Osteocyte (in vitro differentiated cells): ENCODE data around the gene CACNA2D1. TPM values are rescaled to one million over a fixed set of nuclear protein-coding genes. Genes with fewer than 3 reads are reported as not detected.

Experiments
- DNase-seq: peaks from one replicate; pipeline ENCODE4 v3.0.0; 2021; ENCODE audit warnings: mixed read lengths; ENCODE audit not compliant: unreplicated experiment; ENCODE audit errors: extremely low spot score
- H3K27ac Mint-ChIP-seq: one replicate; pipeline ENCODE4 v1.8.0; 2021; ENCODE audit warnings: mild to moderate bottlenecking, mixed read lengths; ENCODE audit not compliant: unreplicated experiment
- H3K27me3 Mint-ChIP-seq: one replicate; pipeline ENCODE4 v1.8.0; 2021; ENCODE audit warnings: mixed read lengths; ENCODE audit not compliant: unreplicated experiment
- H3K36me3 Mint-ChIP-seq: one replicate; pipeline ENCODE4 v1.8.0; 2021; ENCODE audit warnings: mixed read lengths; ENCODE audit not compliant: unreplicated experiment
- H3K4me1 Mint-ChIP-seq: one replicate; pipeline ENCODE4 v1.8.0; 2021; ENCODE audit warnings: mixed read lengths; ENCODE audit not compliant: unreplicated experiment
- H3K4me3 Mint-ChIP-seq: one replicate; pipeline ENCODE4 v1.8.0; 2021; ENCODE audit warnings: mild to moderate bottlenecking, moderate library complexity, mixed read lengths; ENCODE audit not compliant: unreplicated experiment
- H3K9me3 Mint-ChIP-seq: one replicate; pipeline ENCODE4 v1.8.0; 2021; ENCODE audit warnings: mixed read lengths; ENCODE audit not compliant: unreplicated experiment
- CTCF ChIP-seq: fragments of 200-600 bp; sonication (generic); IDR thresholded peaks from 2 replicates; pipeline ENCODE4 v1.5.0; 2021; ENCODE audit warnings: antibody characterized with exemption, mild to moderate bottlenecking, moderate library complexity
- total RNA-seq: library from RNA; stranded (reverse); gene quantifications from 2 replicates; pipeline ENCODE4 v1.2.1, GENCODE V29; 2021

Gene CACNA2D1
- total RNA-seq, 1 donor from 2014 or later: 24.3 TPM

- Mint-ChIP-seq H3K27me3 (no peaks in the 10 kb centered on the region), H3K9me3 (no peaks in the 10 kb centered on the region), H3K27ac (no peak overlapping the region), H3K4me1 (peaks cover 12% of the 10 kb centered on the region), H3K4me3 (no peak overlapping the region), H3K36me3 (no peaks in the 10 kb centered on the region)
- DNase-seq: no peak
- no peak for TF ChIP-seq CTCF
Observed at GRCh38 chr7:82358009-82358578, 85.5 kb downstream of the CACNA2D1 start.

- Mint-ChIP-seq H3K27ac (no peak overlapping the region), H3K4me1 (no peaks in the 10 kb centered on the region), H3K4me3 (no peak overlapping the region), H3K36me3 (peaks cover 2% of the 10 kb centered on the region), H3K27me3 (no peaks in the 10 kb centered on the region), H3K9me3 (no peaks in the 10 kb centered on the region)
- DNase-seq: no peak
- no peak for TF ChIP-seq CTCF
Observed at GRCh38 chr7:82348251-82348650, 95.3 kb downstream of the CACNA2D1 start.

GRCh38 chr7:82347808-82348207 lies 95.8 kb downstream of the CACNA2D1 start:
- Mint-ChIP-seq H3K4me1 (no peaks in the 10 kb centered on the region), H3K27ac (no peak overlapping the region), H3K36me3 (peaks cover 2% of the 10 kb centered on the region), H3K9me3 (no peaks in the 10 kb centered on the region), H3K4me3 (no peak overlapping the region), H3K27me3 (no peaks in the 10 kb centered on the region)
- no peak for TF ChIP-seq CTCF
- no peak for DNase-seq

DNA sequence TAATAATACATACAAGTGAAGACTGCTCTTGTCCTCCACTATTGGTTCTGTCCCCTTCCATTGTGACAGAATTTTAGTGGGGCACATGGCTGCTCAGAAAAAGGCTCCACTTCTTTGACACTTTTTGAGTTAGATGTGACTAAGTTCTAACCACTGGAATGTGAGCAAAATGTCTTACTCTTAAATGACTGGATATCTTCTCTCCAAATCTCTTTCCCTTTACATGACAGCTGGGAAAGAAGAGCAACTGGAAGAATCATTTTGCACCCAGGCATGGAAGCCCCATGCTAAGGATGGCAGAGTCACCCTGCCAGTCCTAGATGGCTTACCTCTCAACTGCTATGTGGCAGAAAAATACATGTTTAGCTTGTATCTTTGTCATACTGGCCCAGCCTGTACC lies 97.7 kb downstream of the CACNA2D1 start:
- H3K4me1 Mint-ChIP-seq: no peaks in the 10 kb centered on the region
- H3K9me3 Mint-ChIP-seq: no peaks in the 10 kb centered on the region
- H3K36me3 Mint-ChIP-seq: peaks cover 4% of the 10 kb centered on the region
- H3K27ac Mint-ChIP-seq: no peak overlapping the region
- no peak for DNase-seq
- H3K27me3 Mint-ChIP-seq: no peaks in the 10 kb centered on the region
- no peak overlapping the region for H3K4me3 Mint-ChIP-seq
- no peak for TF ChIP-seq CTCF

- DNase-seq: no peak
- Mint-ChIP-seq H3K9me3 (no peaks in the 10 kb centered on the region), H3K36me3 (peaks cover 4% of the 10 kb centered on the region), H3K27me3 (no peaks in the 10 kb centered on the region), H3K4me3 (no peak overlapping the region), H3K27ac (no peak overlapping the region), H3K4me1 (no peaks in the 10 kb centered on the region)
- TF ChIP-seq CTCF: no peak
Observed at GRCh38 chr7:82343716-82344115, 99.9 kb downstream of the CACNA2D1 start.
